Measurements from ENCODE around the gene PLA2G15.

- TF ChIP-seq CTCF (conservative IDR thresholded peaks at IDR 0.05 in 1 of 2, IDR thresholded peaks at IDR 0.05 in 1 of 2; ENCODE audit: extremely low read depth in 1 of 2, insufficient read depth in 1 of 2, low read depth in 1 of 2, low read length in 2 of 2), result no peak
- no peak for TF ChIP-seq EZH2 (IDR thresholded peaks at IDR 0.05; ENCODE audit: borderline replicate concordance, low read length)
Measured at GRCh38 chr16:68227183-68227793, 17.9 kb upstream of the PLA2G15 start.

Data from mammary epithelial cell (primary cell).